ENCODE results near the gene PLD1.

DNA sequence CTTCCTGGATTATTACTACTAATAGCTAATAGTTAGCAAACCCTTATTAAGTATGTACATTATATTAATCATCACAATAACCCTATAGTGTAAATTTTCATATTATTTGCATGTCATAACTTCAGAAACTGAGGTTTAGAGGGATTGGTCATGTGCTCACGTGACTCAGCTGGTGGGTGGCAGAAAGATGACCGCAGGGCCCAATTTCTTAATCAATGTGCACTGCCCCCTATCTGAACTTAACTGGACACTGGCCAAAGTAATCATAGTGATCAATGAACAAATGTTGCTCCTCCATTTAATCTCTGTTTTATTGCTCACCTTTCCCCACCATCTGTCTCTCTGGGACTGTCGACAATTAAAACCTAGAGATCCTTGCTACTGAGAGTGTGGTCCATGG lies 52.2 kb downstream of the PLD1 start:
- TF ChIP-seq, protein P1, sequence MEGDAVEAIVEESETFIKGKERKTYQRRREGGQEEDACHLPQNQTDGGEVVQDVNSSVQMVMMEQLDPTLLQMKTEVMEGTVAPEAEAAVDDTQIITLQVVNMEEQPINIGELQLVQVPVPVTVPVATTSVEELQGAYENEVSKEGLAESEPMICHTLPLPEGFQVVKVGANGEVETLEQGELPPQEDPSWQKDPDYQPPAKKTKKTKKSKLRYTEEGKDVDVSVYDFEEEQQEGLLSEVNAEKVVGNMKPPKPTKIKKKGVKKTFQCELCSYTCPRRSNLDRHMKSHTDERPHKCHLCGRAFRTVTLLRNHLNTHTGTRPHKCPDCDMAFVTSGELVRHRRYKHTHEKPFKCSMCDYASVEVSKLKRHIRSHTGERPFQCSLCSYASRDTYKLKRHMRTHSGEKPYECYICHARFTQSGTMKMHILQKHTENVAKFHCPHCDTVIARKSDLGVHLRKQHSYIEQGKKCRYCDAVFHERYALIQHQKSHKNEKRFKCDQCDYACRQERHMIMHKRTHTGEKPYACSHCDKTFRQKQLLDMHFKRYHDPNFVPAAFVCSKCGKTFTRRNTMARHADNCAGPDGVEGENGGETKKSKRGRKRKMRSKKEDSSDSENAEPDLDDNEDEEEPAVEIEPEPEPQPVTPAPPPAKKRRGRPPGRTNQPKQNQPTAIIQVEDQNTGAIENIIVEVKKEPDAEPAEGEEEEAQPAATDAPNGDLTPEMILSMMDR (IDR thresholded peaks at IDR 0.05; ENCODE audit: low read depth, low read length, poor library complexity, severe bottlenecking) = no peak
- no peak for TF ChIP-seq EZH2phosphoT487 (IDR thresholded peaks at IDR 0.05; ENCODE audit: borderline replicate concordance, low read length)
